Muscle of arm (tissue), 12 donors: ENCODE data around the gene TNRC18. TPM values are rescaled to one million over a fixed set of nuclear protein-coding genes. Genes with fewer than 3 reads are reported as not detected.
A peak's percentile ranks its signal among the peaks of the same experiment; 100 is the strongest.

ENCODE experiments used
- DNase-seq: peaks from one replicate; pipeline ENCODE4 v3.0.0-alpha.2; 2013
- polyA plus RNA-seq, 12 donors: library from polyadenylated mRNA; unstranded; fragments of 120-200 nt; gene quantifications; one replicate each; pipeline ENCODE4 v1.2.1, GENCODE V29; 2013; ENCODE audit not compliant: insufficient read length in 12 of 12

TNRC18 gene
- polyA plus RNA-seq, 12 donors, result 38.0 to 122 (median 44.6) TPM; not detected in 1

DNA sequence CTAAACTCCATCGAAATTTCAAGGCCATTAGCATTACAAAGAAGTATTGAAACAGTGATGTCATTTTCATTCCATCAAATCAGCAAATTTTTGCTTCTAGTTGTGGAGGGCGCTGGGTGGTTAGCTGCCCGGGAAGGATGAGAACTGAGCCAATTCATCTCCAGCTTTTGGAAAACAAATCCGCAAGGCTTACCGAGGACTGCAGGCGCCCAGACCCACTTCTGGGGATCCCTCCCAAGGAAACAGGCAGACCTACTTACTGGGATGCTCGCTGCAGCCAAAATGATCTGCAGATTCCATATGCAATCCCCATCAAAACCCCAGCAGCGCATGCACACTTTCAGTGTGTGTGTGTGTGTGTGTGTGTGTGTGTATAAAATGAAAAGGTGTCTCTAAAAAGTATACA lies 19.2 kb downstream of the TNRC18 start:
- peak; percentile 45 for DNase-seq

DNA sequence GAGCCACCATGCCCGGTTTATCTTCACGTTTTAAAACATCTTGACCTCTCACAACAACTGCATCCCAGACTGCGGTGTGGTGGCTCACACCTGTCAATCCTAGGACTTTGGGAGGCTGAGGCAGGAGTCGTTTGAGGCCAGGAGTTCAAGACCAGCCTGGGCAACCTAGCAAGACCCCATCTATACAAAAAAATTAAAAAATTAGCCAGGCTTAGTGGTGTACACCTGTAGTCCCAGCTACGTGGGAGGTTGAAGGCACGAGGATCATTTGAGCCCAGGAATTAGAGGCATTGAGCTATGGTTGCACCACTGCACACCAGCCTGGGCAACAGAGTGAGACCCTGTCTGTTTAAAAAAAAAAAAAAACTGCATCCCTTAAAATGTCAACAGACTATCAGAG lies 20.2 kb downstream of the TNRC18 start:
- DNase-seq, result no peak

DNA sequence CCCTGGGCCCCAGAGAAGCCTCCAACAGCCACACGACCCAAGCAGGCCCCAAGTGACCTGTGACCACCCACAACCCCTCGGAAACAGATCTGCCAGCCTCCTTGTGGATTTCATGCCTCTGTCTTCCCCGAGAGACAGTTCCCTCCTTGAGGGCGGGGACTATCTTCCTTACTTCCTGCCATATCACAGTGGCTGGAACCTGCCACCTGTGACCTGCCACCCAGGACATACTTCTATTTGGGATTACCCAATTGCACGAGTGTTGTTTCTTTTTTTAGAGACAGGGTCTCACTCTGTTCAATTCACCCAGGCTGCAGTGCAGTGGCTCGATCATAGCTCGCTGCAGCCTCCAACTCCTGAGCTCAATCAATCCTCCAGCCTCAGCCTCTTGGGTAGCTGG lies 25.9 kb downstream of the TNRC18 start:
- no peak for DNase-seq

DNA sequence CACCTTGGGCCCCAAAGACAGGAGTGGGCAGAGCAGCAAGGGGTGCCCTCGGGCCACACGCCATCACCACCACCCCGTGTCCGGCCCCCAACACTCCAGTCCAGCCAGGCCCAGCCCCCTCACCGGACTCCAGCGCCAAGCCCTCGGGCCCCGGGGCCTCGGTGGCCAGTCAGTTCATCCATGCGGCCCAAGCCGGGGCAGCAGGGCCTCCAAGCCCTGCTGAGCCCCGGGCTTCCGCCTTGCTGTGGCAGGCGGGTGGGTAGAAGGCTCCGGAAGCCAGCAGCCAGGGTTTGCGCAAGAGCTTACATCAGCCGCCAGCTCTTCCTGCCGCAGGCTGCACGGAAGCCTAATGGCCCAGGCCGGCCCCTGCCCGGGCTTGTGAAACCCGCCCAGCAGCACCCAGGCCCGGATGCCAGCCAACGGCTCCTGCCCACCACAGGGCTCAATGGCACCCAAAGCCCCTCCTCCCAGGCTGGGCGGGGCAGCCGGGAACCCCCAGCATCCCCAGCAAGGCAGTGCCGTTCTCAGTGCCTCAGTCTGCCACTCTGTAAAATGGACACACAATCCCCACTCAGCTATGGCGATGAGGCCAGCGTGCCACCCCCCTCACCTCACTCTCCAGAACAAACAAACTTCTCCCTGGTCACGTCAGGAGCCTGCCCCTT lies 26.5 kb downstream of the TNRC18 start:
- DNase-seq, result peak; percentile 35

DNA sequence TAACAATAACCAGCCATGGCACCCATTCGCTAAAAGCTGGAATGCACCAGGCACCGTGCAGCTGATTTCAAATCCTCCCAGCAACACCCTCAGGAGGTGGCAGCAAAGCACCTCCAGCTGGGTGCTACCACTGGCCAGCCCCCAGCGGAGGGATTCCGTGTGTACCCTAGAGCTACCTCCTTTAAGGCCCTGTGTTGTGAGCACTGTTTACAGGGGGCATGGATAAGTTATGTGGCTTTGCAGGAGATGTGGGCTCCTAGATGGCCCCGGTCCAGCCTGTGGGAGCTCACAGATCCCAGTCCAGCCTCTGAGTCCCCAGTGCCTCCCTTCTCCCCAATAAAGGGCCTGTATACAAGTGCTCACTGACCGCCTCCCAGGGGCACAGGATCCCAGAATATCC lies 27.1 kb downstream of the TNRC18 start:
- no peak for DNase-seq

DNA sequence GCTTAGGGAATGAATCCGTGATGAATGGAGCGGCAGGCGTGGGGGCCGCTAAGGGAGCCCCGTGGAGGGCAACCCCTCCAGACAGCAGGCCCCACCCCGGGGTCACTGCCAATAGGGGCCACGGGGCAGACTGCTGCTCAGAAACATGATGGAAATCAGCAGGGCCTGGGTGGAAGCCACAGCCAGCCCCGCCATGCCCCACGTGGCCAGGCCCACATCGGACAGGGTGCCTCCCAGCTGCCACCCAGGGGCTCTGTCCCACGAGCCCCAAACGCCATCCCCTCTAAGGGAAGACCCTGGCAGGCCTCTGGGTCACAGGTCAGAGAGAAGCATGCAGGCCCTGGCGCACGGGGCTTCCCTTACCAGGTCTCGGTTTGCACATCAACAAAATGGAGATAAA lies 28.4 kb downstream of the TNRC18 start:
- no peak for DNase-seq

DNA sequence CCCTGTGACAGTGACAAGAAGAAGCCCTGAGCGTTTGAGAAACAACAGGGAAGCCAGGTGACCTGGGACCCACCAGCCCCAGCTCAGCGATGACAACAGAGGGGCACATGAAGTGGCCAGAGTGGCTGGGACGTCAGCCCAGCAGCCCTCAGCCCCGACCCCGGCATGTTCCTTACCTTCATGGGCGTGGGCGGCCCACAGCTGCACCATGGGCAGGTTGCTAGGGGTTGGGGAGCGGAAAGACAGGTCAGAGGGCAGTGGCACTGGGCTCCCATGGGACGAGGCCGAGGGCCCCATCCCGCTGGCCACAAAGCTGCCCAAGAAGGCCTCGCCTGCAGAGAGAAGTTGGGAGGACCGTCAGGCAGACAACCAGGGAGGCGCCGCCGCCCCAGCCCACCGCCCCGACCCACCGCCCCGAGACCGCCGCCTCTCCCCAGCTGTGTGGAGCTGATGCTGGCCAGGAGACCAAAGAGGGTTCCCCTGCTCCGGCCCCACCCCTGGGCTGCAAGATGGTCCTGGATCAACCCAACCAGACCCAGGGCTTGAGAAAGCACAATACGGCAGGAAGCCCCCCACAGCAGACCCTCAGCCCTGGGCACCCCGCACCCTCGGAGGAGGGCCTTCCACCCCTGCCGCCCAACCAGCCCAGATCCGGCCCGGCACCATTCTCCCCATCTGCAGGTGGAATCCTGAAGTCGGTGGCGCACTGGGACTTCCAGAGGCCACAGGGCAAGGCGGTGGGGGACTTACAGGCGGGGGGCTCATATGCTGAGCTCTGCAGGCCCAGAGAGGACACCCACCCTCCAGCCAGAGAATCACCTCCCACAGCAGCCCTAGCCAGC lies 29.1 kb downstream of the TNRC18 start:
- no peak for DNase-seq

DNA sequence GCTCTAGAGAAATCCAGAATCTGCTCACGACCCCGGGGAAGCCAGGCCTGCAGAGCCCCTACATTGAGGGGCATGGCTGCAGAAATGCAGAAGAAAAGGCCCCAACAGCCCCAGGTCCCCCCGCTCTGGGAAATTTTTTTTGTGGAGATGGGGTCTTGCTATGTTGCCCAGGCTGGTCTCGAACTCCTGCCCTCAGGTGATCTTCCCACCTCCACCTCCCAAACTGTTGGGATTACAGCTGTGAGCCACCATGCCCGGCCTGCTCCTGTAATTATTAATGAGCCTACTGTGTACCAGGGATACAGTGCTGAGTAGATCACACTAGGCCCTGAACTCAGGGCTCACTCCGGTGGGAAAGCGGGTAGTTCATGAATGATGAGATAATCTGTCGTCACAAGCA lies 29.9 kb downstream of the TNRC18 start:
- DNase-seq, result no peak

DNA sequence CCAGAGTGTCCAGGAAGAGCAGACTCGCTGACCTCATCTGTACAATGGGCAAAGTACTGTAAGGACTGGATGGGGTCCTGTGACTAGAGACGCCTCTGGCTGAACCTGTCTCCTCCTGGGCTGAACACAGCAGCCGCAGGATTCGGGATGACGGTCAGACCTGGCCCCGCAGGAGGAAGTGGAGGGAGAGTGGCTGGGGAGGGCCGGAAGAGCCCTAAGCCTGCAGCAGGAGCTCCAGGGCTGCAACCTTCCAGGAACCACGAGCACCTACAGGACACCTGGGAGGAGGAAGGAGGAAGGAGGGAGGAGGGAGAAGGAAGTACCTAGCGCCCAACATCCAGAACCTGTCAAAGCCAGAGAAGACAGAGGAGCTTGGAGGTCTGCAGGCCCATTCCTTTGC lies 30.3 kb downstream of the TNRC18 start:
- DNase-seq, result no peak

DNA sequence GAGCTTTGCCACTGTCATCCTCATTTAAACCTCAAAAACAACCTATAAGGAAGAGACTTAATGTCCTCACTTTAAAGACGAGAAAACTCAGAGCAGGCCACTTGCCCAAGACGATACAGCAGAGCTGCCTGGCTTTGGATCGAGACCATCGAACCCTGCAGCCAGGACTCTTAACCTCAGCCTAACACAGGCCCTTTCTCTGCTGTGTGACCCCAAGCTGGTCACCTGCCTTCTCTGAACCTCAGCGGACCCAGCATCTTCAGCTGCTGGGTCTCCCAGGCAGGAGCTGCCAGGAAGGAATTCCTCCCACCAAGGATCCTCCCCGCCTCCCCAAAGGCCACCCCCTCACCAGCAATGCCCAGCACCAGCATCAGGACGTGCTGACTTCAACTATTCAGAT lies 32.7 kb downstream of the TNRC18 start:
- no peak for DNase-seq

DNA sequence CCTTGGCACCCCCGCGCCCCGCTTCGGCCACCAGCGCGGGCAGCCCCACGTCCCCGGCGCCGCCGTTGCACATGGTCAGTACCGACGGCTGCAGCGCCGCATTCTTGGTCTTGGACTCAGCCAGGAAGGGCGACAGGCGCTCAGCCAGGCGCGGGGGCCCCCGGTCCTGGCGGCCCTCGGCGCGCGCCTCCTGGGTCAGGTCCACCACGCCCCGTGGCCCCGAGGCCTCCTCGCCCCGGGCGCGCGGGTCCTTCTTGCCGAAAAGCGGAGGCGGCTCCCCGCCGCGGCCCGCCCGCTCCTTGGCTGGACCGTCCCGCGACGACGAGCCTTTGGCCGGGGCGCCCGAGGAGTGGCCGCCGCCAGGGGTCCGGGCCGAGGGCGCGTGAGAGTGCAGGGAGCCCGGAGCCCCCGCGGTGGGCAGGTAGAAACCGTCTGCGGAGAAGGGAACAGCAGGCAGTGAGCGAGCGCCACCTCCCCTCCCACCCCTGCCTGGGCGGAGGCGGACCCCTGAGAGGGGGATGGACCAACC lies 34.7 kb downstream of the TNRC18 start:
- DNase-seq, result no peak

DNA sequence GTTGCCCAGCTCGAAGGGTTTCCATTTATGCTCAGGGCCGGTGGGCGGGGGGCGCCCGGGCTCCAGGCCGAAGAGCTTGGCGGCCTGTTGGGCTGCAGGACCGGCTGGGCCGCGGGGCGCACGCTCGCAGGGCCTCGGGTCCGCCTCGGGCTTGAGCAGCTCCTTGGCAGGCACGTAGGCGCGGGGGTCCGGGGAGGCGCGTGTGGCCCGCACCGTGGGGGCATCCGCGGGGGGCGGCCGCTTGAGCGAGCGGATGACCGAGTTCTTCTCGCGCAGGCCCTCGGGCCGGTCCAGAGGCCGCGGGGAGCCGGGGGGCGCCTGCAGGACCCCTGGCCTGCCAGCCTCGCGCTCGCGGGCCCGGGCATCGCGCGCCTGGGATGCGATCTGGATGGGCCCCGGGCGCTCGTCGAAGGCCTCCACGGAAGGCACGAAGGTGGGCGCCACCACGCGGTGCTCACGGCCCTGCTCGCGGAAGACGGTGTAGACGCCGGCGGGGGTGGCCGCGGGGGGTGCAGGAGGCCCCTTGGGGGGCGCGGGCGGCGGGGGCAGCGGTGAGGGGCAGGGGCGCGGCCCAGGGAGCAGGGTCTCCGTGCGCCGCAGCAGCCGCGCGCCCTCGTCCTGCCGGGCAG lies 35.2 kb downstream of the TNRC18 start:
- DNase-seq, result no peak

DNA sequence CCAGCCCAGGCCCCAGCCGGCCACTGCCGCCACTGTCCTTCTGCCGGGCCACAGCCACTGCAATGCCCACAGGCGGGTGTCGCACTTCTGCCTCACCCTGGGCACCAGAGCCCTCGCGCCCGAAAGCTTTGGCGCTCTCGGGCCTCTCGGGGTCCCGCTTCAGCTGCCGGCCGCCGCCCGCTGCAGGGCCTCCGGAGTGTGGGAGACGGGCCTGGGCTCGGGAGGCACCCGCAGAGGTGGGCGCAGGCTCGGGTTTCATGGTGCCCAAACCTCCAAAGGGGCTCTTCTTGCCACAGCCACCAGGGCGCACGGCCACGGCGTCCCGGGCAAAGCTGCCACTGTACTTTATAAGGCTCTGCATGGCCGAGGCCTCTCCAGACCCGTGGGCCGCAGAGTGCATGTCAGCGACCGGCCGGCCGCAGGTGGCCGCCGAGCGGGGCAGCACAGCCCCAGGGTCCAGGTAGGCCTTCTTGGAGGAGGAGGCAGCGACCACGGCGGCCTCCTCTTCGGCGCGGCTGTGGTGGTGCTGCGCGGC lies 35.9 kb downstream of the TNRC18 start:
- no peak for DNase-seq

DNA sequence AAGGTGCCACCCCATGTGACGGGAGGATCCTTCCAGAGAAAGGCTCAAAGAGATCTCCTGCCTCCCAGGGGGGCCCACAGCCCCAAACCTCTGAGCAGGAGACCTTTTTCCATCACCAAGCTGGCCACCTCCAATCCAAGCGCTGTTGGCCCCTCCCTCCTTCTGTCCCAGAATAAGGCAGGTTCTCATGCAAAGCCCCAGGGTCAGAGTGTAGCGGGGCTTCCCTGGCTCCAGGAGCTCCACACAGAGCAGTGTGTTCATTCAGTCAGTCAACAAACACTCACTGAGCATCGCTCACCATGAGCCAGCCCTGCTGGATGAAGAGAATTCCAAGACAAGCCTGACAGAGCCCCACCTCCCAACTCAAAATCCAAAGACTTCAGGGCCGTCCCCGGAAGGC lies 39.0 kb downstream of the TNRC18 start:
- no peak for DNase-seq

DNA sequence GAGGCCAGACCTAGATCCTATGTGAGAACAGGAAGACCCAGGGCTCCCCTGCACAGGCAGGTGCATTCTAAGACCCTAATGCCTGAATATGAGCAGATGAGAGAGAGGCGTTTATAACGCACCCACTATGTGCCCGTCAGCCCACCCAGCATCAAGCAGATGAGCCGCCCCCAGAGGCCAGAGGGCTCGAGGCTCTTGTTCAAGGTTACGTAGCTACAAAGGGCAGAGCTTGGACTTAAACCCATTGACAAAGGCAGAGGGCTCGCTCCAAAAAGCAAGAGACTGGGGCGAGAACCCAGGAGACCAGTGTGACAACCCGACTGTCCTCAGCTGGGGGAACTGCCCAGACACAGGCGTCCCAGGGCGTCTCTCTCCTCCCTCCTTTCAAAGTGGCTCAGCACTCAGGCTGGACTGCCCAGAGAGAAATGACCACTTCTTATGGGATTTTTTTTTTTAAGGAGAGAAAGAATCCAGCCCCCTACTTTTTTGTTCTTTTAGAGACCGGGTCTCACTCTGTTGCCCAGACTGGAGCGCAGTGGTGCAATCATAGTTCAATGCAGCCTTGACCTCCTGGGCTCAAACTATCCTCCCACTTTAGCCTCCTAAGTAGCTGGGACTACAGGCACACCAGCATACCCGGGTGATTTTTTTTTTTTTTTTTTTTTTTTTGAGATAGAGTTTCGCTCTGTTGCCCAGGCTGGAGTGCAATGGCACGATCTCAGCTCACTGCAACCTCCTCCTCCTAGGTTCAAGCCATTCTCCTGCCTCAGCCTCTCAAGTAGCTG lies 40.1 kb downstream of the TNRC18 start:
- DNase-seq, result no peak

DNA sequence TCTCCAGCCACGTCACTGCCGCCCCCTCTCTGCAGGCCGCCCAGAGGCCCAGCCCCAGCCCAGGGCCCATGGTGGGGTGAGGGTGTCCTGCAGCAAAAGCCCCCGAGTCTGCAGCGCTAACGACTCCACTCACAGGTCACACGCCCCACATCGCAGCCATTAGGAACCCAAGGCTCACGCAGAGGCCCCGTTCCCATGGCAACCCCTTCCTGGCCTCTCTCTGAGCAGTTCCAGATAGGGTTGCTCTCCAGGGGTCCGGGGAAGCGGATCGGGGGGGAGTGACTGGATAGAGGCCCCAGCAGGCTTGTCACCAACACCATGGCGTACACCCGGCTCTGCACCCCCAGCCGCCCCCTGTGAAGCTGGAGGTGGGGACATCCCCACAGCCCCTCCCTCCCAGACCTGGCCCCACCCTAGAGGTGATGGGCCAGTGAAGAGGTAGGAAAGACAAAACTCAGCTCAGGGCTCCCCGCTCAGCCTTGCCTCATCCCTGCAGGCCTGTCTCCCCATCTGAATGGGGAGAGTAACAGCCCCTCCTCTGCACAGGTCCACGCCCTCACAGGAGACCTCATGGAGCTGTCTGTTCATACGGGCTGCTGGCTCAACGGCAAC lies 41.2 kb downstream of the TNRC18 start:
- peak; percentile 50 for DNase-seq

DNA sequence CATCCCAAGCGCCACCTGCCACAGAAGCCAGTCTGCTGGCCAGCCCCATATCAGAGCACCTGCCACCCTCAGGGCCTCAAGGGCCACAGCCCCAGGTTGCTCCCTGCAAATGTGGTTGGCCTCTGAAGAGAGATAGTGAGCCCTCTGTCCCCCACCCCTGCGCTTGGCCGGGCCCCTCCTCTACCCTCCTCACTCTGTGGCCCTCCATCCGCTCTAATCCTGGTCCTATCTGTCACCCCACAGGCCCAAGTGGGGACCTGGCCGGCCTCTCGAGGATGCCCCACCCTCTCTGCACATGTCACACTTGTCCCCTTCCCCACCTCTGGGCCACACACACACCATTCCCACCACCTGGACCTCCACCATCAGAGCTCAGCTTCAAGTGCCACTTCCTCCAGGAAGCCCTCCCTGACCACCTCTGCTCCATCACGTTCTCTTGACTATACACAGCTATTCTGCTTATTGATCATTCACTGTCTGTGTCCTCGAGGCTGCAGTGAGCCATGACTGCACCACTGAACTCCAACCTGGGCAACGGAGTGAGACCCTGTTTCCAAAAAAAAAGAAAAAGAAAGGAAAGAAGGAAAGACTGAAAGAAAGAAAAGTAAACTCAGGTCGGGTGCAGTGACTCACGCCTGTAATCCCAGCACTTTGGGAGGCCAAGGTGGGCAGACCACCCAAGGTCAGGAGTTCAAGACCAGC lies 42.4 kb downstream of the TNRC18 start:
- DNase-seq, result no peak

DNA sequence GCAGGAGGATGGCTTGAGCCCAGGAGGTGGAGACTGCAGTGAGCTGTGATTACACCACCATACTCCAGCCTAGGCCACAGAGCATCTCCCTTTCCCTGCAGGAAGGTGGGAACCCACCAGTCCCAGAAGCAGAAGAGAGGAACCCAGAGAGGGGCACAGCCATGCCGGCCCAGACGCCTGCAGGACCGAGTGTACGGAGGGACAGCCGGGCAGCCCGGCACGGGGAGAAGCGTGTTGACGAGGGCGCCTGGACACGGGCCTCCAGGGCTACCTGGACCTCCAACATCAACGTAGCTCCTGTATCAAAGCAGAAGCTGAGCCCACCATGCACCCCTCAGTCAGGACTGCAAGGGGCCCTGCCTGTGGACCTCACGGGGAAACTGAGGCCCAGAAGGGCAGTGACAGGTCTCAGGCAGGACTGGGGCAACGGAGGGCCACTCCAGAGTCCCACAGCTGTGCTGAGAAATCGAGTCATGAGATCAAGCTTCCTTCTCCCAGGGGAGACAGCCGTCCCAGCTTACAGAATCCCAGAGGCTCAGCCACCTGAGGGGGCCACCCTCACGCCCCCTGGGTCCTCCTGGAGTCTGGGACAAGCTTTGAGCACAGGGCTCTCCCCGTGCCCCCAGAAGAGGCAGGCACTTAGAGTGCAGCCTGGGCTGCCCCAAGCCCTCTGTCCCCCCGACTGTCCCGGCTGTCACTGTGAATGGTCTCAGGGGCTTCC lies 43.1 kb downstream of the TNRC18 start:
- DNase-seq, result no peak

DNA sequence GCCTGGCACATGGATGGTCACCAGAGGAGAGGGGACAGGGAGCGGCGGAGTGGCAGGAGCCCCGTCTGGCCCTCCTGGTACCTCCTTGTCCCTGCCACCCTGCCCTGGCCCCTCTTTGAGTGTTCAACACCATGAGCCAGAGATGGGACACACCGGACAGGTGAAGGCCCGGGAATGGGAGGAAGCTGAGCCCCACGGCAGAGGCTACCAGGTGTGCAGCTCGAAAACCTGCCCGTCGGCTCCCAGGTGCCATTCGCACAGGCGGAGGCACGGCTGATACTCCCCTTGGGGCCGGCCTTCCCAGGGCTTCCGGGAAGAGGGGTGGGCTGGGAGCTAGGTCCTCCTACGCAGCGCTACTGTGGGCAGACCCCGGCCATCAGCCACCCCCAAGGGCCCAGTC lies 44.1 kb downstream of the TNRC18 start:
- no peak for DNase-seq

DNA sequence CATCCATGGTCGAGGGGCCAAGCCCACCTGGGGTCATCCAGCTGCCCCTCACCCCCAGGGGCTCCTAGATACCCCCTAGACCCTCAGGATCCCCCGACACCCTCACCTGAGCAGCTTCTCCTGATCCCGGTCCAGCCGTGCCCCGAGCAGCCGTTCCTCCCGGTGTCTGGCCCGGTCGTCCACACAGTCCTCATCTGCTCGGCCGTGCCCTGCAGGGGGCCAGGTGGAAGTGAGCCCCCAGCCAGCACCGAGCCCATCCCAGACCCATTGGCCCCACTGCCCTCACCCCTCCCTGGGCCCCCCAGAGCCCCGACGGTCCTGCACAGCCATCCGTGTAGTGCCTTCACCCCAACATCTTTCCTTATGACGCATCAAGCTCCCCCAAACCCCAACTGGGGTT lies 45.8 kb downstream of the TNRC18 start:
- no peak for DNase-seq
